ENCODE results near the gene HDAC8. TPM values are rescaled to one million over a fixed set of nuclear protein-coding genes. Genes with fewer than 3 reads are reported as not detected.

Gene HDAC8
- total RNA-seq, 4 donors from 2014 or later, result 19.2 to 23.3 (median 22.0) TPM

DNA sequence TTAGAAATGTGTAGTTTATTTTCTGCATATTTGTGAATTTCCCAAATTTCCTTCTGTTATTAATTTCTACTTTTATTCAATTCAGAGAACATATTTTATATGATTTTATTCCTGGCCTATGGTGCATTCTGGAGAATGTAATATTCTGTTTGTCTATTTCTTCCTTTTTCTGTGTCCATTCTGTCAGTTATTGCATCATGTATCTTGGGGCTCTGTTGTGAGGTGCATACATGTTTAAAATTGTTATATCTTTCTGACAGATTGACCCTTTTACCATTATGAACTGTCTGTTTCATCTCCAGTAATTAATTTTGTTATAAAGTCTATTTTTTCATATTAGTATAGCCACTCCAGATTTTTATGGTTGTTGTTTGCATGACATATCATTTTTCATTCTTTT is 170.0 kb downstream of the HDAC8 start:
- TF ChIP-seq POLR2AphosphoS5 (IDR thresholded peaks at IDR 0.05) (no peak), POLR2A (IDR thresholded peaks at IDR 0.05; ENCODE audit: low read depth) (no peak), EP300 (IDR thresholded peaks at IDR 0.05) (no peak)
- TF ChIP-seq, protein P1, sequence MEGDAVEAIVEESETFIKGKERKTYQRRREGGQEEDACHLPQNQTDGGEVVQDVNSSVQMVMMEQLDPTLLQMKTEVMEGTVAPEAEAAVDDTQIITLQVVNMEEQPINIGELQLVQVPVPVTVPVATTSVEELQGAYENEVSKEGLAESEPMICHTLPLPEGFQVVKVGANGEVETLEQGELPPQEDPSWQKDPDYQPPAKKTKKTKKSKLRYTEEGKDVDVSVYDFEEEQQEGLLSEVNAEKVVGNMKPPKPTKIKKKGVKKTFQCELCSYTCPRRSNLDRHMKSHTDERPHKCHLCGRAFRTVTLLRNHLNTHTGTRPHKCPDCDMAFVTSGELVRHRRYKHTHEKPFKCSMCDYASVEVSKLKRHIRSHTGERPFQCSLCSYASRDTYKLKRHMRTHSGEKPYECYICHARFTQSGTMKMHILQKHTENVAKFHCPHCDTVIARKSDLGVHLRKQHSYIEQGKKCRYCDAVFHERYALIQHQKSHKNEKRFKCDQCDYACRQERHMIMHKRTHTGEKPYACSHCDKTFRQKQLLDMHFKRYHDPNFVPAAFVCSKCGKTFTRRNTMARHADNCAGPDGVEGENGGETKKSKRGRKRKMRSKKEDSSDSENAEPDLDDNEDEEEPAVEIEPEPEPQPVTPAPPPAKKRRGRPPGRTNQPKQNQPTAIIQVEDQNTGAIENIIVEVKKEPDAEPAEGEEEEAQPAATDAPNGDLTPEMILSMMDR (IDR thresholded peaks at IDR 0.05), result no peak
- no peak for DNase-seq (ENCODE audit: extremely low spot score)
- Histone ChIP-seq H3K27me3 (no peaks in the 10 kb centered on the region), H3K9me3 (no peaks in the 10 kb centered on the region), H3K36me3 (no peaks in the 10 kb centered on the region), H3K4me3 (no peak overlapping the region), H3K4me1 (no peaks in the 10 kb centered on the region), H3K27ac (replicated peaks in 1 of 4) (no peak overlapping the region)
- intact Hi-C loops (cut with DNase I), result no loop called here

DNA sequence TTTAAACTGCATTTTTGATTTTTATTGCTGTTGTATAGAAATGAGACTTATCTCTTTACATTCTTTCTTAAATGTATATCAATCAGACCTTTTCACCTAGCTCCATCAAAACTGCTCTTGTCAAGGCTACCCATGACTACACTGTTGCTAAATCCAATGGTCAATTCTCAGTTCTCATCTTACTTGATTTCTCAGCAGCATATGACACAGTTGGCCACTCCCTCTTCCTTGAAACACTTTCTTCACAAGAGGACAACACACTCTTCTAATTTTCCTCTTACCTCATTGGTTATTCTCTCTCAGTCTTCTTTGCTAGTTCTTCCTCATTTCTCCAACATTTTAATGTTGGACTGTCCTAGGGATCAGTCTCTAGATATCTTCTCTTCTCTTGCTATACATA is 172.8 kb downstream of the HDAC8 start:
- Histone ChIP-seq H3K4me1 (peaks cover 0 to 11% (median 10%) of the 10 kb centered on the region in 4 donors), H3K36me3 (no peaks in the 10 kb centered on the region), H3K27ac (replicated peaks in 1 of 4) (no peak overlapping the region), H3K27me3 (no peaks in the 10 kb centered on the region), H3K4me3 (no peak overlapping the region), H3K9me3 (no peaks in the 10 kb centered on the region)
- intact Hi-C loops (cut with DNase I), result no loop called here
- no peak for TF ChIP-seq POLR2AphosphoS5 (IDR thresholded peaks at IDR 0.05)
- no peak for TF ChIP-seq POLR2A (IDR thresholded peaks at IDR 0.05; ENCODE audit: low read depth)
- TF ChIP-seq, protein P1 (IDR thresholded peaks at IDR 0.05), result no peak
- no peak for TF ChIP-seq EP300 (IDR thresholded peaks at IDR 0.05)
- DNase-seq (ENCODE audit: extremely low spot score), result no peak

- H3K27ac ChIP-seq (replicated peaks in 1 of 4), result no peak overlapping the region
- no peaks in the 10 kb centered on the region for H3K27me3 ChIP-seq
- H3K4me1 ChIP-seq, result peaks cover 0 to 11% (median 10%) of the 10 kb centered on the region in 4 donors
- 50% methylated on average over 1 of the region's 1 CpG for WGBS
- no peaks in the 10 kb centered on the region for H3K36me3 ChIP-seq
- TF ChIP-seq POLR2AphosphoS5 (IDR thresholded peaks at IDR 0.05) (no peak), EP300 (IDR thresholded peaks at IDR 0.05) (no peak), POLR2A (IDR thresholded peaks at IDR 0.05; ENCODE audit: low read depth) (no peak)
- TF ChIP-seq, protein P1 (IDR thresholded peaks at IDR 0.05), result no peak
- no peak for DNase-seq (ENCODE audit: extremely low spot score)
- no peaks in the 10 kb centered on the region for H3K9me3 ChIP-seq
- no peak overlapping the region for H3K4me3 ChIP-seq
- intact Hi-C loops (cut with DNase I), result no loop called here
These were observed 176.5 kb downstream of the HDAC8 start for GRCh38 chrX:72396117-72396516.

- Histone ChIP-seq H3K27me3 (no peaks in the 10 kb centered on the region), H3K4me3 (no peak overlapping the region), H3K27ac (replicated peaks in 1 of 4) (no peak overlapping the region), H3K36me3 (no peaks in the 10 kb centered on the region), H3K4me1 (peaks cover 0 to 11% (median 10%) of the 10 kb centered on the region in 4 donors), H3K9me3 (no peaks in the 10 kb centered on the region)
- TF ChIP-seq POLR2A (IDR thresholded peaks at IDR 0.05; ENCODE audit: low read depth) (no peak), EP300 (IDR thresholded peaks at IDR 0.05) (no peak), POLR2AphosphoS5 (IDR thresholded peaks at IDR 0.05) (no peak)
- TF ChIP-seq, protein P1 (IDR thresholded peaks at IDR 0.05), result no peak
- intact Hi-C loops (cut with DNase I), result no loop called here
- WGBS, result 10% methylated on average over 1 of the region's 1 CpG
- DNase-seq (ENCODE audit: extremely low spot score), result no peak
These were observed 177.4 kb downstream of the HDAC8 start for GRCh38 chrX:72395237-72395636.

GRCh38 chrX:72394518-72395170 is 178.0 kb downstream of the HDAC8 start:
- 72% methylated on average over 8 of the region's 8 CpGs for WGBS
- DNase-seq (ENCODE audit: extremely low spot score), result no peak
- H3K9me3 ChIP-seq, result no peaks in the 10 kb centered on the region
- intact Hi-C loops (cut with DNase I), result no loop called here
- H3K27me3 ChIP-seq, result no peaks in the 10 kb centered on the region
- H3K27ac ChIP-seq (replicated peaks in 1 of 4), result no peak overlapping the region
- H3K4me3 ChIP-seq, result no peak overlapping the region
- TF ChIP-seq POLR2AphosphoS5 (IDR thresholded peaks at IDR 0.05) (no peak), POLR2A (IDR thresholded peaks at IDR 0.05; ENCODE audit: low read depth) (no peak), EP300 (IDR thresholded peaks at IDR 0.05) (no peak)
- TF ChIP-seq, protein P1 (IDR thresholded peaks at IDR 0.05), result no peak
- H3K4me1 ChIP-seq, result peaks cover 0 to 11% (median 10%) of the 10 kb centered on the region in 4 donors
- no peaks in the 10 kb centered on the region for H3K36me3 ChIP-seq
